AG09309 (cell line): Measurements from ENCODE around the gene RND1.
A peak's percentile ranks its signal among the peaks of the same experiment; 100 is the strongest.
"Not testable (repeated sequence)": the region's sequence is repeated elsewhere in the genome, so short reads cannot be mapped to it uniquely, and the experiment has no call there.

Experiments used
- DNase-seq: peaks from one replicate; pipeline ENCODE4 v3.0.0-alpha.2; 2010; ENCODE audit warnings: low read depth
- H3K4me3 ChIP-seq: 2 replicates; pipeline ENCODE4 v1.5.1; 2011; ENCODE audit warnings: mild to moderate bottlenecking, low read depth, low read length, moderate library complexity; ENCODE audit not compliant: control insufficient read depth
- TF ChIP-seq, protein P1 (sequence below): IDR thresholded peaks from 2 replicates; pipeline ENCODE4 v1.5.1; 2011; ENCODE audit warnings: mild to moderate bottlenecking, low read depth, low read length, inconsistent platforms; ENCODE audit not compliant: insufficient read depth, control insufficient read depth; ENCODE audit errors: missing control alignments

Gene RND1

DNA sequence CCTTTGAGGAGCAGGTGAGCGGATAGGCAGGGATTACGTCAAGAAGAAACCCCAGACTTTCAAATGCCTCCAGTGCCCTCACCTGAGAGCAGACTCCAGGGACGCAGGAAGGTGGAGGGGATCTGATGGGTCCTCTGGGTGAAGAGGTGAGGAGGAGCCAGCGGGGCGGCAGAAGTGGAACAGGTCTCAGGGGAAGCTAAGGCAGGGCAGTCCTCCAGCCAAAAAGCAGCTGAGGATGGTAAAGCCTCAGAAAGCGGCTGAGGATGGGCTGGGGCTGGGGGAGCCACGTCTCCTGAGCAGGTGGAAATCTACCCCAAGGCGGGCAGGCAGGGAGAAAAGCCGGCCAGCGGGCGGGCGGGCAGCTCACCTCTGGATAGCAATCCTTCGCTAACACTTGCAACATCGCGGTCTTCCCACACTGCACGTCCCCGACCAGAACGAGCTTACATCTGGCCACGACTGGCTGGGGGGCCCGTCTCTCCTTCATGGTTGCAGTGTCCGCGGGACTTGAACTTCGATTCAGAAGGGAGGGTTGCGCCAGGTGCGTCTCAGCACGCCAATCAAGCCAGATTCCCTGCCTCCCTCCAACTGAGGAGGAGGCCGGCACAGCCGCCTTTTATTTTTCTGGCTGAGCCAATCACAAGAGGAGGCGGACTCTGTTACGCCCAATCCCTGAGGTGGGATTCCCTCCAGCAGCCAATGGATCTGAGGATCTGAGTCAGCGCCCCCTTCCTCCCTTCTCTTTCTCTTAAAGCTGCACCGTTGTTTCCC, at the start of gene RND1:
Gene RND1 (minus strand): TSS at position 590 of the 771 bp plus-strand sequence. CDS start 103 bp downstream, at position 487.
- H3K4me3 ChIP-seq, result peak within 1 kb of the TSS; percentile 67
- TF ChIP-seq, protein P1, sequence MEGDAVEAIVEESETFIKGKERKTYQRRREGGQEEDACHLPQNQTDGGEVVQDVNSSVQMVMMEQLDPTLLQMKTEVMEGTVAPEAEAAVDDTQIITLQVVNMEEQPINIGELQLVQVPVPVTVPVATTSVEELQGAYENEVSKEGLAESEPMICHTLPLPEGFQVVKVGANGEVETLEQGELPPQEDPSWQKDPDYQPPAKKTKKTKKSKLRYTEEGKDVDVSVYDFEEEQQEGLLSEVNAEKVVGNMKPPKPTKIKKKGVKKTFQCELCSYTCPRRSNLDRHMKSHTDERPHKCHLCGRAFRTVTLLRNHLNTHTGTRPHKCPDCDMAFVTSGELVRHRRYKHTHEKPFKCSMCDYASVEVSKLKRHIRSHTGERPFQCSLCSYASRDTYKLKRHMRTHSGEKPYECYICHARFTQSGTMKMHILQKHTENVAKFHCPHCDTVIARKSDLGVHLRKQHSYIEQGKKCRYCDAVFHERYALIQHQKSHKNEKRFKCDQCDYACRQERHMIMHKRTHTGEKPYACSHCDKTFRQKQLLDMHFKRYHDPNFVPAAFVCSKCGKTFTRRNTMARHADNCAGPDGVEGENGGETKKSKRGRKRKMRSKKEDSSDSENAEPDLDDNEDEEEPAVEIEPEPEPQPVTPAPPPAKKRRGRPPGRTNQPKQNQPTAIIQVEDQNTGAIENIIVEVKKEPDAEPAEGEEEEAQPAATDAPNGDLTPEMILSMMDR, result no peak
- DNase-seq, result peak; percentile 65

DNA sequence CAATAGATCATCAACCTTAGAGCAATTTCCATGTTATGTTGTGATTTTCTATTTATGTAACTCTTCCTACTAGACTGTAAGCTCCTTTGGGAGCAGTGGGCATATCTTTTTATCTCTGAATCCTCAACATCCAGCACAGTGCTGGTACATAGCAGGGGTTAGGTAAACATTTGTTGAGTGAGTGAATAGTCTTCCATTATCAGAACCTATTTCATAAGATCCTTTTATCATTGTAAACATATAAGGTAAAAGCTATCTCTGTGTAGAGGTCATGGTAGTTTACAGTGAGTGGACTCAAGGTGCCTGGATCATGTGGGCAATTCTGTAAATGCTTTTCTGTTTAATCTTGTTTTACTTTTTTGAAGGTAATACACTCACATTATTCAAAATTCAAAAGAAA, 44.5 kb upstream of the RND1 start:
- DNase-seq, result no peak
- no peak overlapping the region for H3K4me3 ChIP-seq
- TF ChIP-seq, protein P1, result no peak

DNA sequence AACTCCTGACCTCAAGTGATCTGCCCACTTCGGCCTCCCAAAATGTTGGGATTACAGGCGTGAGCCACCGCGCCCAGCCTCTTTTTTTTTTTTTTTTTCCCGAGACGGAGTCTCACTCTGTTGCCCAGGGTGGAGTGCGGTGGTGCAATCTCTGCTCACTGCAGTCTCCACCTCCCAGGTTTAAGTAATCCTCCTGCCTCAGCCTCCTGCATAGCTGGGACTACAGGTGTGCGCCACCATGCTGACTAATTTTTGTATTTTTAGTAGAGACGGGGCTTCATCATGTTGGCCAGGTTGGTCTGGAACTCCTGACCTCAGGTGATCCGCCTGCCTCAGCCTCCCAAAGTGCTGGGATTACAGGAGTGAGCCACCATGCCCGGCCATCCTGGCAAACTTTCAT, 44.0 kb upstream of the RND1 start:
- DNase-seq, H3K4me3 ChIP-seq: not testable (repeated sequence)

DNA sequence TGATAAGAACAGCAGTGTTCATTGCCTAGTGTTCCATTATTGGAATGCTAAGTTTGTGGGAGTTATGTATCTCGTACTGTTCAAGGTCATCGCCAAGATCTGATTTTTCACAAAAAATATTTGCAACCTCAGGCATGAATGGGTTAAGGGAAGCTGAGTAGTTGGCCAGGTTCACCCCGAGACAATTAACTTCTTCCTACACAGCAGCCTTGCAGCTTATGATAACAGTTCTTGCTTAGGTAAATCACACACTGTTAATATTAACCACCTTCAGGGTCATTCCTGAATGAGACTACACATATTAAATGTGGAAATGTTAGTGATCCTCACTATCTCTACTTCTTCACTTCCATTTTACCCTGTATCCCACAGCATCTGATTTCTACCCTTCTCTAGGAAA, 41.6 kb upstream of the RND1 start:
- no peak for DNase-seq
- no peak overlapping the region for H3K4me3 ChIP-seq
- TF ChIP-seq, protein P1, result no peak

DNA sequence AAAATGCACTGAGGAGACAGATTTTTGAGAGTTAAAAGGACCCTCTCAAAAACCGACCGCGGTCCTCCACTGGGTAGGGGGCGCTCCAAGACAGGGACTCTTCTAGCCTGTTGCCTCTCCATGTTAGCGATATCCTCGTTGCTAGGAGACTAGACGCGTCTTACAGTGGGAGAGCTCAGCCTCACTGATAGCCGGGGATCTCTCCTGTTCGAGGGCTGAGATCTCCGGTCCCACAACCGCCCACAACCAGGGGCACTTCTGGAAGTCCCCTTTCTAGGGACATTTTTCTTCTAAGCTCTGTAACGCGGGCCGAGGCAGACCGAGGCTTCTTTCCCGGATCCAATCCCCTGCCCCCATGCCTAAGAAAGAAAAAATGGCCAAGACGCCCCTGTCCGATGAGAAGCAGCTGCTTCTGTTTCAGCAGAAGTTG, 38.3 kb upstream of the RND1 start:
- H3K4me3 ChIP-seq, result peak overlapping the region; percentile 40
- no peak for DNase-seq
- TF ChIP-seq, protein P1, result peak; percentile 64

DNA sequence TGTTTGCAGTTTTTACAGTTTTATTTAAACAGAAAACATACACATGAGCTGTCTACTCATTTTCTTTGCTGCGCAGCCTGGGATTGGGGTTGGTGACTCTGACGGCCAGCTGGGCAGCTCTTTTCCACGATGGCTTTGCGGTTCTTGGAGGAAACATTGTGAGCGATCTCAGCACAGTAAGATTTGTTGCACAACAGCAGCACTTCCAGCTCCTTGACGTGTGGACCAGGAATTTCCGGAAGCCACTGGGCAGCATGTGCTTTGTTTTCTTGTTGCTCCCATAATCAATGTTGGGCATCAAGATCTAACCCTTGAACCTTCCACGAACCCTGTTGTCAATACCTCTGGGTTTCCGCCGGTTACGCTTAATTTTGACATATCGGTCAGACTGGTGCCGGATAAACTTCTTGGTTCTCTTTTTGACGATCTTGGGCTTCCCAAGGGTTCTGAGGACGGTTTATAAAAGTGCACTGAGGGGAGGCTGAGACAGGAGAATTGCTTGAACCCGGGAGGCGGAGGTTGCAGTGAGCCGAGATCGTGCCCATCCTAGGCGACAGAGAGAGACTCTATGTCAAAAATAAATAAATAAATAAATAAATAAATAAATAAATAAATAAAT, 37.8 kb upstream of the RND1 start:
- DNase-seq, result no peak
- no peak overlapping the region for H3K4me3 ChIP-seq
- TF ChIP-seq, protein P1, result no peak

DNA sequence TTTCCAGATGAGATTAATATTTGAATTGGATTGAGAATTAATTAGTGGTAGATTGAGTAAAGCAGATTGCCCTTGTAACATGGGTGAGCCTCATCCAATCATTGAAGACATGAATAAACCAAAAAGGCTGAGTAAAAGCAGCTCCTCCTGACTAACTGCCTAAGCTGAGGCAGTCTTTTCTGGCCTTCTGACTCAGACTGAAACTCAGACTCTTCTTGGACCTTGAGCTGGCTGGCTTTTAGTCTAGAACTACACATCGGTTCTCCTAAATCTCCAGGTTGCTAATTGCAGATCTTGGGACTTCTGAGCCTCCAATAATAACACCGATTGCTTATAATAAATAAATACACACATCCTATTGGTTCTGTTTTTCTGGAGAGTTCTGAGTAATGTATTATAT, 35.6 kb upstream of the RND1 start:
- TF ChIP-seq, protein P1, result no peak
- no peak overlapping the region for H3K4me3 ChIP-seq
- no peak for DNase-seq
